KMS-11 (cell line): ENCODE measurements around the gene LSP1.

Source experiments
- H2AFZ ChIP-seq: fragments of 200-600 bp; sonication (generic); 2 replicates; pipeline ENCODE4 v1.6.1; 2016; ENCODE audit warnings: antibody characterized with exemption, mixed run types, low read depth
- H3K27ac ChIP-seq: fragments of 200-600 bp; sonication (generic); 2 replicates; pipeline ENCODE4 v1.6.1; 2016; ENCODE audit warnings: mild to moderate bottlenecking, mixed run types
- H3K27me3 ChIP-seq: fragments of 200-600 bp; sonication (generic); 2 replicates; pipeline ENCODE4 v1.6.1; 2017; ENCODE audit warnings: mild to moderate bottlenecking, low read depth, mixed run types, moderate library complexity; ENCODE audit not compliant: insufficient read depth
- H3K36me3 ChIP-seq: fragments of 200-600 bp; sonication (generic); 2 replicates; pipeline ENCODE4 v1.6.1; 2017; ENCODE audit warnings: mild to moderate bottlenecking, mixed run types; ENCODE audit not compliant: insufficient read depth
- H3K4me1 ChIP-seq: fragments of 200-600 bp; sonication (generic); 2 replicates; pipeline ENCODE4 v1.6.1; 2016; ENCODE audit warnings: mild to moderate bottlenecking, low read depth, mixed run types; ENCODE audit not compliant: poor library complexity, severe bottlenecking
- H3K4me2 ChIP-seq: fragments of 200-600 bp; sonication (generic); 2 replicates; pipeline ENCODE4 v1.7.0; 2016; ENCODE audit warnings: mild to moderate bottlenecking, mixed run types
- H3K4me3 ChIP-seq: fragments of 200-600 bp; sonication (generic); IDR thresholded peaks from 2 replicates; pipeline ENCODE4 v1.6.1; 2017; ENCODE audit warnings: low read depth, low read length, mixed read lengths; ENCODE audit not compliant: insufficient read depth
- H3K79me2 ChIP-seq: fragments of 200-600 bp; sonication (generic); 2 replicates; pipeline ENCODE4 v1.6.1; 2016; ENCODE audit warnings: low read depth, mixed run types; ENCODE audit not compliant: insufficient read depth
- H3K9ac ChIP-seq: fragments of 200-600 bp; sonication (generic); 2 replicates; pipeline ENCODE4 v1.6.1; 2016; ENCODE audit warnings: mild to moderate bottlenecking, mixed run types
- H4K20me1 ChIP-seq: fragments of 200-600 bp; sonication (generic); 2 replicates; pipeline ENCODE4 v1.6.1; 2016; ENCODE audit warnings: mild to moderate bottlenecking, mixed run types; ENCODE audit not compliant: insufficient read depth
- CTCF ChIP-seq: fragments of 200-600 bp; sonication (generic); conservative IDR thresholded peaks from 2 replicates; pipeline ENCODE4 v1.6.1; 2017; ENCODE audit warnings: low read depth, mild to moderate bottlenecking, antibody characterized with exemption, low read length, moderate library complexity, mixed read lengths

The LSP1 gene

GRCh38 chr11:1864831-1865665 lies 12.2 kb downstream of the LSP1 start:
- Histone ChIP-seq H3K4me3 (no peak overlapping the region), H2AFZ (no peak overlapping the region), H3K9ac (no peak overlapping the region), H3K4me2 (no peak overlapping the region), H3K27ac (no peak overlapping the region), H3K36me3 (no peaks in the 10 kb centered on the region), H3K27me3 (peaks cover 90% of the 10 kb centered on the region), H4K20me1 (no peaks in the 10 kb centered on the region), H3K4me1 (no peaks in the 10 kb centered on the region), H3K79me2 (no peaks in the 10 kb centered on the region)
- TF ChIP-seq CTCF, result no peak

GRCh38 chr11:1866226-1866625 lies 13.3 kb downstream of the LSP1 start:
- Histone ChIP-seq H3K79me2 (no peaks in the 10 kb centered on the region), H3K27me3 (peaks cover 90% of the 10 kb centered on the region), H3K4me2 (no peak overlapping the region), H4K20me1 (no peaks in the 10 kb centered on the region), H3K4me3 (no peak overlapping the region), H3K36me3 (no peaks in the 10 kb centered on the region), H3K27ac (no peak overlapping the region), H3K4me1 (no peaks in the 10 kb centered on the region), H2AFZ (no peak overlapping the region), H3K9ac (no peak overlapping the region)
- TF ChIP-seq CTCF, result no peak

GRCh38 chr11:1866776-1867175 lies 13.9 kb downstream of the LSP1 start:
- Histone ChIP-seq H3K27me3 (peaks cover 90% of the 10 kb centered on the region), H3K9ac (no peak overlapping the region), H3K4me3 (no peak overlapping the region), H3K27ac (no peak overlapping the region), H3K79me2 (no peaks in the 10 kb centered on the region), H4K20me1 (no peaks in the 10 kb centered on the region), H3K4me1 (no peaks in the 10 kb centered on the region), H3K4me2 (no peak overlapping the region), H3K36me3 (no peaks in the 10 kb centered on the region), H2AFZ (no peak overlapping the region)
- TF ChIP-seq CTCF, result no peak

GRCh38 chr11:1867381-1867780 lies 14.5 kb downstream of the LSP1 start:
- Histone ChIP-seq H3K27me3 (peaks cover 90% of the 10 kb centered on the region), H3K9ac (no peak overlapping the region), H3K4me2 (no peak overlapping the region), H3K79me2 (no peaks in the 10 kb centered on the region), H2AFZ (no peak overlapping the region), H3K4me3 (no peak overlapping the region), H4K20me1 (no peaks in the 10 kb centered on the region), H3K36me3 (no peaks in the 10 kb centered on the region), H3K4me1 (no peaks in the 10 kb centered on the region), H3K27ac (no peak overlapping the region)
- no peak for TF ChIP-seq CTCF
